Measurements from ENCODE around the gene MARVELD3. TPM values are rescaled to one million over a fixed set of nuclear protein-coding genes. Genes with fewer than 3 reads are reported as not detected.
"Not testable (repeated sequence)": the region's sequence is repeated elsewhere in the genome, so short reads cannot be mapped to it uniquely, and the experiment has no call there.

Gene MARVELD3
- total and polyA plus RNA-seq, 2 donors from 2014 or later: 10.3 to 10.6 TPM

DNA sequence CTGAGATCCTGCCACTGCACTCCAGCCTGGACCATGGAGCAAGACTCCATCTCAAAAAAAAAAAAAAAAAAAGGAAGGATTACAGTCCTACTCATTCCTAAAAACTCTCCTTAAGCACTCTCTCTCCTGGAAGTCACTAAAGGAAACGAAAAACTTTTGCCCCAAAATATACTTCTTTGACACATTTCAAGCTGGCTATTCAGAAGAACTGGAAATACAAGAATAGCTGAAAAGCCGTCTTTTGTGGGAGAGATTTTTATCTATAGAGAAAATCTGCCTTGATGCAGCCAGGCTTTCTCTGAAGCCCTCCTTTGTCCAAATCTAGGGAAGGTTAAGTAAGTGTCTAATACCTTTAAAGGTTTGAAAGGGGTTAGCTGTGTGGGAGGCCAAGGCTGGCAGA lies 16.9 kb upstream of the MARVELD3 start:
- no peak overlapping the region for H3K4me3 ChIP-seq (ENCODE audit: low read length in 3 of 3)
- no peak overlapping the region for H3K27ac ChIP-seq (ENCODE audit: low read depth in 2 of 2, low read length in 2 of 2)
- H3K4me1 ChIP-seq (ENCODE audit: control insufficient read depth in 2 of 3, insufficient read depth in 2 of 3, low read depth in 1 of 3, low read length in 3 of 3): no peaks in the 10 kb centered on the region
- FAIRE-seq (no peak), DNase-seq (no peak)
- no peaks in the 10 kb centered on the region for H3K27me3 ChIP-seq (ENCODE audit: control insufficient read depth, insufficient read depth, low read length)
- H3K9ac ChIP-seq (ENCODE audit: low read length in 3 of 3): no peak overlapping the region
- no peak for TF ChIP-seq CTCF (IDR thresholded peaks at IDR 0.05; ENCODE audit: borderline replicate concordance, extremely low read depth, insufficient read depth)
- no peaks in the 10 kb centered on the region for H3K36me3 ChIP-seq (ENCODE audit: control insufficient read depth in 2 of 3, insufficient read depth in 3 of 3, low read length in 3 of 3)
- no peaks in the 10 kb centered on the region for H3K9me3 ChIP-seq (ENCODE audit: control insufficient read depth in 2 of 3, insufficient read depth in 1 of 3, low read length in 3 of 3)
- intact Hi-C loops (cut with DNase I): no loop called here

GRCh38 chr16:71610447-71610846 lies 15.5 kb upstream of the MARVELD3 start:
- Histone ChIP-seq H3K4me1 (ENCODE audit: control insufficient read depth in 2 of 3, insufficient read depth in 2 of 3, low read depth in 1 of 3, low read length in 3 of 3) (no peaks in the 10 kb centered on the region), H3K9ac (ENCODE audit: low read length in 3 of 3) (no peak overlapping the region), H3K27ac (ENCODE audit: low read depth in 2 of 2, low read length in 2 of 2) (no peak overlapping the region), H3K9me3 (ENCODE audit: control insufficient read depth in 2 of 3, insufficient read depth in 1 of 3, low read length in 3 of 3) (no peaks in the 10 kb centered on the region), H3K4me3 (ENCODE audit: low read length in 3 of 3) (no peak overlapping the region), H3K36me3 (ENCODE audit: control insufficient read depth in 2 of 3, insufficient read depth in 3 of 3, low read length in 3 of 3) (no peaks in the 10 kb centered on the region), H3K27me3 (ENCODE audit: control insufficient read depth, insufficient read depth, low read length) (no peaks in the 10 kb centered on the region)
- DNase-seq: no peak
- FAIRE-seq: no peak
- TF ChIP-seq CTCF (IDR thresholded peaks at IDR 0.05; ENCODE audit: borderline replicate concordance, extremely low read depth, insufficient read depth): no peak
- intact Hi-C loops (cut with DNase I): loop anchor here (5.0 kb wide), 1 partner anchor 198 kb away; no protein-coding TSS in a partner anchor

DNA sequence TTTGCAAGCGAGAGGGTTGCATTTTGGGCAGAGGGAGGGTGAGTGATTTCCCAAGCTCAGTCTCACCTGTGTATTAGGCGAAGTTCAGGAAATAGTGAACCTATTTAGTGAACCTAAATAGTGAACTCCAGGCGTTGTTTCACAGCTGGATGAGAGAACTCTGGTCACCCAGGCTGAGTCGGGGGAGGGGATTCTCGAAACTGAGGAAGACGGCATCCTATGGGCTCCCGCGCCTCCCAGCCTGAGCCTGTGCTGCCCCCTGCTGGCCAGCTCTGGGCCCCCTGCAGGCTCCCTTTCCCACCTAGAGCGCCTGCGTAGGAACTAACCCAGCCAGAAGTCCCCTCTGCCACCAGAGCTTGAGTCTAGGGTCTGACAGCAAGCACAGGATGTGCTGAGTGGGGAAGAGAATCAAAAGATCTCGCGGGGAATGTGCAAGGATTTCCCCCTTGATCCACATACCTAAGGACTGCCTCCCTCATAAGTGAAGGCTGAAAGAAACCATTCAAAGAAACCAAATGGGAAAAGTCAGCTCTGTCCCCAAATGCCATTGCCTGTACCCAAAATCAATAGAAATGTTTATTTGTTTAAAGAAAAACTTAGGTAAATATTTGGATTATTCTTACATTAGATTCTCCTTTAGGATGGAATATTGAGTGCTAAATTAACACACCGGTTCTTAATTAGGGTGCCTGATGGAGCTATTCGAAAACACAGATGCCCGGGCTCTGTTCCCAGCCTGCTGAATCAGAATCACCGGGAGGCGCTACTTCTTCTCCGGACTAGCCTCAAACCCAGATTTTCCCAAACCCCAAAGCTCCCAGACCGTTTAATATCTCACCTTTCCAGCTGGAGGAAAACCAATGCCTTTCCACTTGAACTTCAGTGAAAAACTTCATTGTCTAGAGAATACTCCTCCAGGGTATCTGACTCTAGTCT lies 14.8 kb upstream of the MARVELD3 start:
- Histone ChIP-seq H3K36me3 (ENCODE audit: control insufficient read depth in 2 of 3, insufficient read depth in 3 of 3, low read length in 3 of 3) (no peaks in the 10 kb centered on the region), H3K4me1 (ENCODE audit: control insufficient read depth in 2 of 3, insufficient read depth in 2 of 3, low read depth in 1 of 3, low read length in 3 of 3) (no peaks in the 10 kb centered on the region), H3K9ac (ENCODE audit: low read length in 3 of 3) (peak overlapping the region in 1 of 3 donors; percentile 26), H3K4me3 (ENCODE audit: low read length in 3 of 3) (no peak overlapping the region), H3K27ac (ENCODE audit: low read depth in 2 of 2, low read length in 2 of 2) (no peak overlapping the region), H3K27me3 (ENCODE audit: control insufficient read depth, insufficient read depth, low read length) (no peaks in the 10 kb centered on the region), H3K9me3 (ENCODE audit: control insufficient read depth in 2 of 3, insufficient read depth in 1 of 3, low read length in 3 of 3) (no peaks in the 10 kb centered on the region)
- TF ChIP-seq CTCF (IDR thresholded peaks at IDR 0.05; ENCODE audit: borderline replicate concordance, extremely low read depth, insufficient read depth): peak; percentile 78
- intact Hi-C loops (cut with DNase I): loop anchor here (5.0 kb wide), 1 partner anchor 199 kb away; no protein-coding TSS in a partner anchor
- DNase-seq (peak; percentile 82 to 89 (median 86)), FAIRE-seq (no peak)

DNA sequence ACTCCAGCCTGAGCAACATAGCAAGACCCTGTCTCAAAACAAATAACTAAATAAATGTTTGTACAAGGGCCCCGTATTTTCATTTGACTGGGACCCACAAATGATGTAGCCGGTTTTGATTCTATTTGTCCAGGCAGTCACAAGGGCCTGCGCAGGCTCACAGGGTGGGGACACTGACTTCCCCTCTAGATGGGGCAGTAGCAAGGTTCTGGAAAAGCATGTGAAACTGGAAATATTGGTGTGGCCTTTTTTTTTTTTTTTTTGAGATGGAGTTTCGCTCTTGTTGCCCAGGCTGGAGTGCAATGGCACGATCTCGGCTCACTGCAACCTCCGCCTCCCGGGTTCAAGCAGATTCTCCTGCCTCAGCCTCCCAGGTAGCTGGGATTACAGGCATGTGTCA lies 11.0 kb upstream of the MARVELD3 start:
- not testable (repeated sequence) for DNase-seq; H3K27ac ChIP-seq (ENCODE audit: low read depth in 2 of 2, low read length in 2 of 2); H3K4me3 ChIP-seq (ENCODE audit: low read length in 3 of 3); H3K9me3 ChIP-seq (ENCODE audit: control insufficient read depth in 2 of 3, insufficient read depth in 1 of 3, low read length in 3 of 3); H3K4me1 ChIP-seq (ENCODE audit: control insufficient read depth in 2 of 3, insufficient read depth in 2 of 3, low read depth in 1 of 3, low read length in 3 of 3); FAIRE-seq; H3K27me3 ChIP-seq (ENCODE audit: control insufficient read depth, insufficient read depth, low read length); H3K9ac ChIP-seq (ENCODE audit: low read length in 3 of 3); H3K36me3 ChIP-seq (ENCODE audit: control insufficient read depth in 2 of 3, insufficient read depth in 3 of 3, low read length in 3 of 3)
- intact Hi-C loops (cut with DNase I): loop anchor here (5.0 kb wide), 1 partner anchor 203 kb away; no protein-coding TSS in a partner anchor
